HepG2 (cell line): ENCODE results near the gene TNS1. TPM values are rescaled to one million over a fixed set of nuclear protein-coding genes. Genes with fewer than 3 reads are reported as not detected.

ENCODE experiments used
- ELF1 ChIP-seq: sonication (generic); formaldehyde crosslinking; IDR thresholded peaks from 2 replicates; pipeline ENCODE4 v1.4.0; 2020; ENCODE audit warnings: missing genetic modification reagents
- KLF9 ChIP-seq: IDR thresholded peaks from 2 replicates; pipeline ENCODE4 v1.6.1; 2016; ENCODE audit warnings: low read depth
- MED1 ChIP-seq: sonication (generic); formaldehyde crosslinking; IDR thresholded peaks from 2 replicates; pipeline ENCODE4 v1.4.0; 2020; ENCODE audit warnings: missing genetic modification reagents
- MIER3 ChIP-seq: IDR thresholded peaks from 2 replicates; pipeline ENCODE4 v1.6.1; 2016; ENCODE audit warnings: missing compliant biosample characterization, borderline replicate concordance
- MTA1 ChIP-seq: sonication (generic); formaldehyde crosslinking; IDR thresholded peaks from 2 replicates; pipeline ENCODE4 v1.4.0; 2020; ENCODE audit warnings: missing genetic modification reagents, mild to moderate bottlenecking, borderline replicate concordance
- MXD4 ChIP-seq: IDR thresholded peaks from 2 replicates; pipeline ENCODE4 v1.6.1; 2016; ENCODE audit warnings: mild to moderate bottlenecking, missing biosample characterization, missing genetic modification reagents
- SNAPC5 ChIP-seq: sonication (generic); formaldehyde crosslinking; IDR thresholded peaks from 2 replicates; pipeline ENCODE4 v1.8.1; 2023; ENCODE audit warnings: mild to moderate bottlenecking, missing genetic modification reagents, borderline replicate concordance
- ZBTB3 ChIP-seq: sonication (generic); formaldehyde crosslinking; IDR thresholded peaks from 2 replicates; pipeline ENCODE4 v1.4.0; 2020; ENCODE audit warnings: low read depth, mild to moderate bottlenecking, moderate library complexity, missing genetic modification reagents, borderline replicate concordance
- ZGPAT ChIP-seq: IDR thresholded peaks from 2 replicates; pipeline ENCODE4 v1.6.1; 2016; ENCODE audit warnings: mild to moderate bottlenecking
- ZNF101 ChIP-seq: sonication (generic); formaldehyde crosslinking; IDR thresholded peaks from 2 replicates; pipeline ENCODE4 v1.4.0; 2020; ENCODE audit warnings: mild to moderate bottlenecking, low read depth, missing genetic modification reagents, borderline replicate concordance
- ZNF431 ChIP-seq: sonication (generic); formaldehyde crosslinking; IDR thresholded peaks from 2 replicates; pipeline ENCODE4 v1.9.0; 2022; ENCODE audit warnings: missing genetic modification reagents, low read depth, mild to moderate bottlenecking, borderline replicate concordance
- ZNF543 ChIP-seq: sonication (generic); formaldehyde crosslinking; IDR thresholded peaks from 2 replicates; pipeline ENCODE4 v1.4.0; 2020; ENCODE audit warnings: mild to moderate bottlenecking, missing genetic modification reagents
- ZNF567 ChIP-seq: sonication (generic); formaldehyde crosslinking; IDR thresholded peaks from 2 replicates; pipeline ENCODE4 v1.8.1; 2023; ENCODE audit warnings: mild to moderate bottlenecking, missing genetic modification reagents, borderline replicate concordance
- ZNF615 ChIP-seq: sonication (generic); formaldehyde crosslinking; IDR thresholded peaks from 2 replicates; pipeline ENCODE4 v1.5.0; 2020; ENCODE audit warnings: mild to moderate bottlenecking, missing genetic modification reagents, borderline replicate concordance
- ZNF709 ChIP-seq: sonication (generic); formaldehyde crosslinking; IDR thresholded peaks from 2 replicates; pipeline ENCODE4 v1.5.0; 2020; ENCODE audit warnings: mild to moderate bottlenecking, missing genetic modification reagents
- ZNF724P ChIP-seq: sonication (generic); formaldehyde crosslinking; IDR thresholded peaks from 2 replicates; pipeline ENCODE4 v1.8.0; 2022; ENCODE audit warnings: missing genetic modification reagents, borderline replicate concordance
- ZNF749 ChIP-seq: sonication (generic); formaldehyde crosslinking; IDR thresholded peaks from 2 replicates; pipeline ENCODE4 v1.8.0; 2022; ENCODE audit warnings: mild to moderate bottlenecking, missing genetic modification reagents, moderate library complexity, borderline replicate concordance
- polyA plus RNA-seq, 8 experiments: library from polyadenylated mRNA; depleted of rRNA in 3 of 8; stranded (reverse) in 7 of 8; unstranded in 1 of 8; fragments of >200 nt; fragmentation: Illumina TruSeq in 4 of 8; extraction: Trizol in 4 of 8; gene quantifications; 2 replicates each; pipeline versions ENCODE4 v1.2.1 to v1.2.3, GENCODE V29; 2011 to 2016; ENCODE audit warnings: low read depth in 4 of 8, missing spikeins in 1 of 8, mixed read lengths in 1 of 8; ENCODE audit not compliant: insufficient read depth in 1 of 8
- total RNA-seq, 5 experiments: library from RNA; depleted of rRNA; stranded (reverse); fragments of >200 nt; fragmentation: Illumina TruSeq; extraction: Trizol; gene quantifications; 2 replicates each; pipeline ENCODE4 v1.2.3, GENCODE V29; 2016; ENCODE audit warnings: low read depth in 1 of 5
- TF ChIP-seq, protein P1 (sequence below): sonication (generic); formaldehyde crosslinking; IDR thresholded peaks from 2 replicates; pipeline ENCODE4 v1.4.0; 2020; ENCODE audit warnings: missing genetic modification reagents, borderline replicate concordance
- TF ChIP-seq, protein P2 (sequence below): sonication (generic); formaldehyde crosslinking; IDR thresholded peaks from 2 replicates; pipeline ENCODE4 v1.4.0; 2020; ENCODE audit warnings: missing genetic modification reagents; ENCODE audit errors: not compliant biosample characterization
- TF ChIP-seq, protein P3 (sequence below): sonication (generic); formaldehyde crosslinking; IDR thresholded peaks from 2 replicates; pipeline ENCODE4 v1.5.1; 2020; ENCODE audit warnings: missing genetic modification reagents, mild to moderate bottlenecking, borderline replicate concordance

The TNS1 gene
- total and polyA plus RNA-seq, 2 of the 13 experiments (the other 11 are each of a cell fraction or from before 2014, with no cell fraction given), result 1.9 to 118 TPM

DNA sequence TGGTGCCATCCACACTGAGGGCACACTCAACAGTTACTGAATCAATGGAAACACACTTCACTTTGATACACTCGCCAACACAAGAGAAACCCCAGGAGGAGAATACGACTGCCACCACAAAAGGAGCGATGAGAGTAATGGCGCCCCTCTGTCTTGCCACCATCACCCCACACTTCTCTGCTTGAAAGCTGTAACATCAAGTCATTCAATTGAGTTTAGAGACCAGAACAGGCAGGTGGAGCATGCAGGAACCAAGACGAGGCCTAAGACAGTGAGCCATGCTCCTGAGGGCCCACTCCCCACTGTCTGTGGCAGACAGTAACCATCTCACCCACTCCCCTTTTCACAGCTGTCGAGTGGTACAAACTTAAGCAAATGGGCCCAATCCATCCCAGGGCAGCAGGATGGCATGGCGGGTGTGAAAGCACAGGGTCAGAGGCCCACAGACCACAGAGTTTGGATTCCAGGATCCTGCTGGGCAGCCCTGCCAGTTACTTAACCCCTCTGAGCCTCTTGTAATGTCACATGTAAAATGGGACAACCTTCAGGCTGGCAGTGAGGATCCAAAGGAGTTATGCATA, 101.9 kb downstream of the TNS1 start (continued):
- TF ChIP-seq, protein P1, sequence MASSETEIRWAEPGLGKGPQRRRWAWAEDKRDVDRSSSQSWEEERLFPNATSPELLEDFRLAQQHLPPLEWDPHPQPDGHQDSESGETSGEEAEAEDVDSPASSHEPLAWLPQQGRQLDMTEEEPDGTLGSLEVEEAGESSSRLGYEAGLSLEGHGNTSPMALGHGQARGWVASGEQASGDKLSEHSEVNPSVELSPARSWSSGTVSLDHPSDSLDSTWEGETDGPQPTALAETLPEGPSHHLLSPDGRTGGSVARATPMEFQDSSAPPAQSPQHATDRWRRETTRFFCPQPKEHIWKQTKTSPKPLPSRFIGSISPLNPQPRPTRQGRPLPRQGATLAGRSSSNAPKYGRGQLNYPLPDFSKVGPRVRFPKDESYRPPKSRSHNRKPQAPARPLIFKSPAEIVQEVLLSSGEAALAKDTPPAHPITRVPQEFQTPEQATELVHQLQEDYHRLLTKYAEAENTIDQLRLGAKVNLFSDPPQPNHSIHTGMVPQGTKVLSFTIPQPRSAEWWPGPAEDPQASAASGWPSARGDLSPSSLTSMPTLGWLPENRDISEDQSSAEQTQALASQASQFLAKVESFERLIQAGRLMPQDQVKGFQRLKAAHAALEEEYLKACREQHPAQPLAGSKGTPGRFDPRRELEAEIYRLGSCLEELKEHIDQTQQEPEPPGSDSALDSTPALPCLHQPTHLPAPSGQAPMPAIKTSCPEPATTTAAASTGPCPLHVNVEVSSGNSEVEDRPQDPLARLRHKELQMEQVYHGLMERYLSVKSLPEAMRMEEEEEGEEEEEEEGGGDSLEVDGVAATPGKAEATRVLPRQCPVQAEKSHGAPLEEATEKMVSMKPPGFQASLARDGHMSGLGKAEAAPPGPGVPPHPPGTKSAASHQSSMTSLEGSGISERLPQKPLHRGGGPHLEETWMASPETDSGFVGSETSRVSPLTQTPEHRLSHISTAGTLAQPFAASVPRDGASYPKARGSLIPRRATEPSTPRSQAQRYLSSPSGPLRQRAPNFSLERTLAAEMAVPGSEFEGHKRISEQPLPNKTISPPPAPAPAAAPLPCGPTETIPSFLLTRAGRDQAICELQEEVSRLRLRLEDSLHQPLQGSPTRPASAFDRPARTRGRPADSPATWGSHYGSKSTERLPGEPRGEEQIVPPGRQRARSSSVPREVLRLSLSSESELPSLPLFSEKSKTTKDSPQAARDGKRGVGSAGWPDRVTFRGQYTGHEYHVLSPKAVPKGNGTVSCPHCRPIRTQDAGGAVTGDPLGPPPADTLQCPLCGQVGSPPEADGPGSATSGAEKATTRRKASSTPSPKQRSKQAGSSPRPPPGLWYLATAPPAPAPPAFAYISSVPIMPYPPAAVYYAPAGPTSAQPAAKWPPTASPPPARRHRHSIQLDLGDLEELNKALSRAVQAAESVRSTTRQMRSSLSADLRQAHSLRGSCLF (CRISPR knock-in tag), result no peak
- no peak for TF ChIP-seq KLF9
- peak; percentile 22; the same call in 1 of the 2 replicates for TF ChIP-seq MED1 (CRISPR knock-in tag)
- no peak for TF ChIP-seq SNAPC5 (CRISPR knock-in tag)
- 0 out of 2 replicates have a peak, but pooled peaks have one; percentile 41 for TF ChIP-seq MTA1 (CRISPR knock-in tag)
- TF ChIP-seq, protein P2, sequence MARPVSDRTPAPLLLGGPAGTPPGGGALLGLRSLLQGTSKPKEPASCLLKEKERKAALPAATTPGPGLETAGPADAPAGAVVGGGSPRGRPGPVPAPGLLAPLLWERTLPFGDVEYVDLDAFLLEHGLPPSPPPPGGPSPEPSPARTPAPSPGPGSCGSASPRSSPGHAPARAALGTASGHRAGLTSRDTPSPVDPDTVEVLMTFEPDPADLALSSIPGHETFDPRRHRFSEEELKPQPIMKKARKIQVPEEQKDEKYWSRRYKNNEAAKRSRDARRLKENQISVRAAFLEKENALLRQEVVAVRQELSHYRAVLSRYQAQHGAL (CRISPR knock-in tag), result no peak
- TF ChIP-seq MIER3, result no peak
- TF ChIP-seq ZNF543 (CRISPR knock-in tag), result 0 out of 2 replicates have a peak, but pooled peaks have one; percentile 30
- no peak for TF ChIP-seq ZNF431 (CRISPR knock-in tag)
- peak; percentile 74; the same call in 1 of the 2 replicates for TF ChIP-seq ZNF724P (CRISPR knock-in tag)
- TF ChIP-seq ZGPAT (CRISPR knock-in tag), result no peak
- TF ChIP-seq ZNF749 (CRISPR knock-in tag), result no peak
- TF ChIP-seq ZNF567 (CRISPR knock-in tag), result no peak
- no peak for TF ChIP-seq MXD4
- no peak for TF ChIP-seq ZNF615 (CRISPR knock-in tag)
- TF ChIP-seq ZNF709, result 0 out of 2 replicates have a peak, but pooled peaks have one; percentile 32
- no peak for TF ChIP-seq ZNF101 (CRISPR knock-in tag)
- TF ChIP-seq, protein P3, sequence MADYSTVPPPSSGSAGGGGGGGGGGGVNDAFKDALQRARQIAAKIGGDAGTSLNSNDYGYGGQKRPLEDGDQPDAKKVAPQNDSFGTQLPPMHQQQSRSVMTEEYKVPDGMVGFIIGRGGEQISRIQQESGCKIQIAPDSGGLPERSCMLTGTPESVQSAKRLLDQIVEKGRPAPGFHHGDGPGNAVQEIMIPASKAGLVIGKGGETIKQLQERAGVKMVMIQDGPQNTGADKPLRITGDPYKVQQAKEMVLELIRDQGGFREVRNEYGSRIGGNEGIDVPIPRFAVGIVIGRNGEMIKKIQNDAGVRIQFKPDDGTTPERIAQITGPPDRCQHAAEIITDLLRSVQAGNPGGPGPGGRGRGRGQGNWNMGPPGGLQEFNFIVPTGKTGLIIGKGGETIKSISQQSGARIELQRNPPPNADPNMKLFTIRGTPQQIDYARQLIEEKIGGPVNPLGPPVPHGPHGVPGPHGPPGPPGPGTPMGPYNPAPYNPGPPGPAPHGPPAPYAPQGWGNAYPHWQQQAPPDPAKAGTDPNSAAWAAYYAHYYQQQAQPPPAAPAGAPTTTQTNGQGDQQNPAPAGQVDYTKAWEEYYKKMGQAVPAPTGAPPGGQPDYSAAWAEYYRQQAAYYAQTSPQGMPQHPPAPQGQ (CRISPR knock-in tag), result no peak
- no peak for TF ChIP-seq ZBTB3
- TF ChIP-seq ELF1 (CRISPR knock-in tag), result no peak
